ENCODE data around the gene CACNB2.

The CACNB2 gene

GRCh38 chr10:18455086-18455884, 315.1 kb downstream of the CACNB2 start:
- DNase-seq (ENCODE audit: low spot score): no peak

- DNase-seq (ENCODE audit: low spot score): no peak
These were observed 316.8 kb downstream of the CACNB2 start for GRCh38 chr10:18456984-18457383.

GRCh38 chr10:18460032-18460431, 319.8 kb downstream of the CACNB2 start:
- DNase-seq (ENCODE audit: low spot score): no peak

- no peak for DNase-seq (ENCODE audit: low spot score)
These were observed 323.5 kb downstream of the CACNB2 start for GRCh38 chr10:18463673-18464211.

- no peak for DNase-seq (ENCODE audit: low spot score)
These were observed 328.9 kb downstream of the CACNB2 start for GRCh38 chr10:18469125-18469524.

- DNase-seq (ENCODE audit: low spot score): no peak
These were observed 332.8 kb downstream of the CACNB2 start for GRCh38 chr10:18472977-18473376.

- peak; percentile 38 for DNase-seq (ENCODE audit: low spot score)
These were observed 333.3 kb downstream of the CACNB2 start for GRCh38 chr10:18473424-18474117.

GRCh38 chr10:18474118-18474455, 333.9 kb downstream of the CACNB2 start:
- DNase-seq (ENCODE audit: low spot score): no peak

- no peak for DNase-seq (ENCODE audit: low spot score)
These were observed 335.9 kb downstream of the CACNB2 start for GRCh38 chr10:18476076-18476647.

- DNase-seq (ENCODE audit: low spot score): no peak
These were observed 338.1 kb downstream of the CACNB2 start for GRCh38 chr10:18478354-18478753.

GRCh38 chr10:18479502-18479901, 339.3 kb downstream of the CACNB2 start:
- DNase-seq (ENCODE audit: low spot score): no peak

- no peak for DNase-seq (ENCODE audit: low spot score)
These were observed 343.4 kb downstream of the CACNB2 start for GRCh38 chr10:18483516-18484186.

GRCh38 chr10:18486438-18486837, 346.2 kb downstream of the CACNB2 start:
- no peak for DNase-seq (ENCODE audit: low spot score)

GRCh38 chr10:18490755-18491154, 350.5 kb downstream of the CACNB2 start:
- DNase-seq (ENCODE audit: low spot score): no peak

GRCh38 chr10:18497806-18498369, 357.7 kb downstream of the CACNB2 start:
- no peak for DNase-seq (ENCODE audit: low spot score)

GRCh38 chr10:18498998-18499397, 358.8 kb downstream of the CACNB2 start:
- no peak for DNase-seq (ENCODE audit: low spot score)

GRCh38 chr10:18500576-18500975, 360.4 kb downstream of the CACNB2 start:
- no peak for DNase-seq (ENCODE audit: low spot score)

- DNase-seq (ENCODE audit: low spot score): peak; percentile 43
These were observed 361.0 kb downstream of the CACNB2 start for GRCh38 chr10:18501198-18501597.

GRCh38 chr10:18501629-18502028, 361.4 kb downstream of the CACNB2 start:
- no peak for DNase-seq (ENCODE audit: low spot score)

- DNase-seq (ENCODE audit: low spot score): no peak
These were observed 363.9 kb downstream of the CACNB2 start for GRCh38 chr10:18504161-18504560.

GRCh38 chr10:18505456-18506118, 365.4 kb downstream of the CACNB2 start:
- DNase-seq (ENCODE audit: low spot score): no peak

- no peak for DNase-seq (ENCODE audit: low spot score)
These were observed 368.4 kb downstream of the CACNB2 start for GRCh38 chr10:18508587-18508986.
